GM18873 (cell line): ENCODE data around the gene RHBDF2.
"Not testable (repeated sequence)": the region's sequence is repeated elsewhere in the genome, so short reads cannot be mapped to it uniquely, and the experiment has no call there.

Experiments used
- ATAC-seq: cut with Tn5 transposase; IDR thresholded peaks from one replicate; pipeline ENCODE4 v1.9.1; 2021; ENCODE audit warnings: mild to moderate bottlenecking, moderate library complexity, moderate number of reproducible peaks; ENCODE audit not compliant: unreplicated experiment, low FRiP score

Gene RHBDF2

DNA sequence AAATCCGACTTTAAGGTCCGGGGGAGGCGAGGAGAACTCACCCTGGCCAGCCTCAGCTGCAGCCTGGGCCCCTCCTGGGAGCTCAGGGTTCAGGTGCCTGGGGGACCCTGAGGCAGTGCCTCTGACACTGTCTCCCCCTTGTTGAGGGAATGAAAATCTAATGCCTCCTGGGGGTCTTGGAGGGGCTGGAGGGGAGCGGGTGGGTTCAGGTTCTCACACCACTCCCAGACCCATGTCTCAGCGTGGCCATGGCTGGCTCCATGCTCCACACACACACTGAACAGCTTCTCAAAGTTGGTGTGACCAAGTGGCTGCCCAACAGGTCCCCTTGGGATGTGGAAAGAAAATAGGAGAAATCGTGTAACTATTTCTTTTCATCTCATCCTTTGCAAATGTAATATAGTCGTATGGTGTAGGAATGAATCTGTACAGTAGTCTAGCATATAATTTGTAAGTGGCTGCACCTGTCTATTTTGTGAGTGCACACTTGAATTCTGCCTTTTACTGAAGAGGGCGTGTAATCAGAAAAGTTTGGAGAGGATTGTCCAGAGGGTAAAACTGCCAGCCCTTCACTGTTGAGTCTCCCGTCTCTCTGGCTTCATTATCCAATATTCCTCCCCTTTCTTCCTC, 37.8 kb upstream of the RHBDF2 start:
- no peak for ATAC-seq

DNA sequence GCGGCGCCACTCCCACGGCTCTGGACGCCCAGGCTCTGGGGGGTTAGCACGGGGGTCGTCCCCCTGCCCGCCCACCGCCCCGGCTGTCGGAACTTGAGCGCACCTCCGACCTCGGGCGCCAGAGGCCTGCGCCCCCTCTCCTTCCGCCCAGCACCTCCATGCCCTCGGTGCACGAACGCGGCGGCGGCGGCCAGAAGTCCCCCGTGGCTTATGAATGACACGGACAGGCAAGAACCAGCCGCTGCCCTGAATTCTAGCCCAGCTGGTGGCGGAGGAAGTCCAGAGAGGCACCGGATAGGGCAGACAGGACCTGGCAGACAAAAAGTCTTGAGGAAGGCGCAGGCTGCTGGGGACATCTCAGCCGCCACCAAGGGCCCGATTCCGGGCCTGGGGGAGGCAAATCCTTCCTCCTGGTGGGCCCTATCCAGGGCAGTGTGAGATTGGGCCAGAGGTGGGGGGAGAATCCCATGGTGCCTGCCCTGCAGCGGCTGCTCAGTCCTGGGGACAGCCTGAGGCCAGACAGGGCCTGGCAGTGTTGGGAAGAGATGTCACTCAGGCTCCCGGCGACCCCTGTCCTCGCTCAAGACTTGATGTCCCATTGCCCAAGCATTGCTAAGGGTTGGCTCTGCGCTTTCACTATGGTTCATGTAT, 37.2 kb upstream of the RHBDF2 start:
- no peak for ATAC-seq

DNA sequence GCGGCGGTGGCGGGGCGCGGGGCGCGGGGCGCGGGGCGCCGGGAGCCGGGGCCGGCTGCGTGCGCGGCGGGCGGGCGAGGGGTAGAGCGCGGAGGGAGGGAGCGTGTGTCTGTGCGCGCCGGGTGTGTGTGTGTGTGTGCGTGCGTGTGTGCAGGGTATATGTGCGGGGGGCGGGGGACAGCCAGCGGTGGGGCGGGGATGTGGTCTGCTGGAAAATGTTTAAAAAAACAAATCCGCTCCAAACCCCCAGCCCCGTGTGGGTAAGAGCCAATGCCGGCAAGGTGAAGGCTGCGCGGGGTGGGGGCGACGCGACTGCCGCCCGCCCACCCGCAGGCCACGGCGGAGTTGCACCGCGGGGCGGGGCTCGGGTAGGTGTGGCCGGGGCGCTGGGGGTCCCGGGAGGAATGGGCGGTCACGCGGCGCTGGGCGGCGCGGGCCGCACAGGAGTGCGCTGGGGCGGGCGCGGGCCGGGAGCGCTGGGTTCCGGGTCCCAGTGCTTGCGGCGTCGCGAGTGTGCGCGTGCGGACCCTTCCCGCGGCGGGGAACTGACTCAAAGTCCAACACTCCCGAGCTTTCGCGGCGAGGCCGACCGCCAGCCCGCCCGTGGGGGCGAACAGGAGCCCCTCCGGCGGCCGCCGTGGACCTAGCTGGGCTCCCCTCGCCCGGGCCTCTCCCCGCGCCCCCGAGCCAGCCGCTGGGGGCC, 36.5 kb upstream of the RHBDF2 start, which contains the start of gene CYGB:
Gene CYGB (minus strand): TSS at position 132 of the 703 bp plus-strand sequence. CDS start 167 bp downstream, outside the sequence.
- no peak for ATAC-seq

DNA sequence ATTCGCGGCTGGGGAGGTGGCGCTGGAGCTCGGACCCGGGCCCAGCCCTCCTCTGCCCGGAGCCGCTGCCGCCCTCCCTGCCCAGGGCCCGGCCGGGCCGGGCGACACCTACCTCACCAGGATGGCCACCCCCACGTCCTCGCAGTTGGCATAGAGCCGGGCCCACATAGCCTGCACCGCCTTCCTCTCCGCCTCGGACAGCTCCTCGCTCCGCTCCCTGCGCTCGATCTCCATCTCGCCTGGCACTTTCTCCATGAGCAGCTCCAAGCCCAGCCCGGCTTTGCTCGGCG, 36.0 kb upstream of the RHBDF2 start:
- no peak for ATAC-seq

- ATAC-seq, result no peak
Measured at GRCh38 chr17:76536511-76537287, 35.5 kb upstream of the RHBDF2 start.

GRCh38 chr17:76535788-76536510, 34.7 kb upstream of the RHBDF2 start:
- ATAC-seq, result no peak

- no peak for ATAC-seq
Measured at GRCh38 chr17:76534831-76535732, 33.9 kb upstream of the RHBDF2 start.

GRCh38 chr17:76533640-76534359, 32.6 kb upstream of the RHBDF2 start:
- ATAC-seq, result not testable (repeated sequence)

- ATAC-seq, result no peak
Measured at GRCh38 chr17:76532072-76532651, 30.9 kb upstream of the RHBDF2 start.

GRCh38 chr17:76531486-76532038, 30.3 kb upstream of the RHBDF2 start:
- ATAC-seq, result no peak

- ATAC-seq, result no peak
Measured at GRCh38 chr17:76530811-76531485, 29.7 kb upstream of the RHBDF2 start.

DNA sequence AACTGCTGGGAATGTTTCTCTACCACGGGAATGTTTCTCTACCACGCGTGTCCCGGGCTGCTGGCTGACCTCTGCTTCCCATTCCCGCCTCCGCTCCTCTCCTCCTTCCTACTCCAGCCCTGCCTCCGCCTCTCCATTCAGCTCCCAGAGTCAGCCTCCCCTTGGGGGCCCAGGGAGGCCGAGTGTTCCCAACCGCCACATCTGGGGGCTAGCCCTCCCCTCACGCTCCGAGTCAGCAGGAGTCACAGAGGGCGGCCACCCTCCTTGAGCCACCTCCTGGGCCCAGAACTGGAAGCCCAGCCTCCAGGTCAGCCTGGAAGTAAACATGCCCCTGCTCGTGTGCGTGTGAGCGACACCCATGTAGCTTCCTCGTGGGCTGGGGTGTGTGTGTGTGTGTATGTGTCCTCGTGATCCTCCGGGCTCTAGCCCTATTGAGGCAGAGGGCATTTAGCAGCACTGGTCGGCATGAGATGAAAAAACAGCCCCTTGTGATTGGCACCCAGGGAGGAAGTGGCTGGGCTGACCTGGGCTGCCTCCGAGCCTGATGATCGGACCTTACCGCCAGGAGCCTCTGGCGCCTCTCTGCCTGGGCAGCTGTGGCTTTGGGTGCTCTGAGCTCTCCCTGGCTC, 29.0 kb upstream of the RHBDF2 start:
- ATAC-seq, result no peak

GRCh38 chr17:76529224-76530094, 28.2 kb upstream of the RHBDF2 start:
- ATAC-seq, result no peak

GRCh38 chr17:76528528-76529223, 27.5 kb upstream of the RHBDF2 start:
- no peak for ATAC-seq

DNA sequence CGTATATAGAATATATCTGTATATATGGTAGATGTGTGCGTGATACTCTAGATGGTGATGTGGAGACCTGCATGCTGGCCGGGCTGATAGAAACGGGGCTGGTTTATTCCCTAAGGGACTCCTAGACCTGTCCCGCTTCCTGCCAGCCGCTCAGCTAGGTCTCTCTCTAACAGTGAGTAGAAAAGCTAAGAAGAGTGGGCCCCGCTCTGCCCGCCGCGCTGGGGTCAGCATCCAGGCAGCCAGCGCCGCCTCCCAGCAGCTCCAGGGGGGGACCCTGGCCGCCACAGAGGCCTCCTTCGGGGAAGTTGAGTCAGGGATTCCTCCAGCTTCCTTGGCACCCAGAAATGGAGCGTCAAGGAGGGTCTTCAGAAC, 26.9 kb upstream of the RHBDF2 start:
- peak; percentile 33 for ATAC-seq
